Renal cortex interstitium (tissue), 11 donors: ENCODE data around the gene PKIB. TPM values are rescaled to one million over a fixed set of nuclear protein-coding genes. Genes with fewer than 3 reads are reported as not detected.

Experiments
- DNase-seq, 11 donors: peaks; one replicate each; pipeline ENCODE4 v3.0.0-alpha.2; 2013; ENCODE audit warnings: low read depth in 9 of 11, low spot score in 4 of 11; ENCODE audit errors: extremely low read depth in 1 of 11
- polyA plus RNA-seq, 3 donors: library from polyadenylated mRNA; unstranded; fragments of 120-200 nt; gene quantifications; one replicate each; pipeline ENCODE4 v1.2.1, GENCODE V29; 2013; ENCODE audit not compliant: insufficient read length in 3 of 3

Gene PKIB
- polyA plus RNA-seq, 3 donors, result 1.7 to 2.3 (median 2.3) TPM

- no peak for DNase-seq
Measured at GRCh38 chr6:122755901-122756300, 145.7 kb downstream of the PKIB start.

GRCh38 chr6:122758927-122759334 lies 148.7 kb downstream of the PKIB start:
- no peak for DNase-seq

GRCh38 chr6:122760330-122760729 lies 150.1 kb downstream of the PKIB start:
- DNase-seq, result no peak

GRCh38 chr6:122766256-122766655 lies 156.1 kb downstream of the PKIB start:
- DNase-seq, result no peak

- DNase-seq, result no peak
Measured at GRCh38 chr6:122770835-122771601, 160.8 kb downstream of the PKIB start.

- DNase-seq, result no peak
Measured at GRCh38 chr6:122772724-122773415, 162.7 kb downstream of the PKIB start.

Other genes with a start within 250 kb of the PKIB start
- gene HSF2, start 210.8 kb upstream of the PKIB start, polyA plus RNA-seq, result 10 to 100 TPM; 29.3 to 38.7 (median 32.8) TPM
- gene SERINC1, start 138.6 kb upstream of the PKIB start, polyA plus RNA-seq, result 100 to 1,000 TPM; 204 to 257 (median 209) TPM
- under 1 TPM in 2 of 3 donors, not detected in 1; 0.50 to 0.55 TPM for gene FABP7, start 169.3 kb downstream of the PKIB start, polyA plus RNA-seq
- gene SMPDL3A, start 178.9 kb downstream of the PKIB start, polyA plus RNA-seq, result 10 to 100 TPM; 13.0 to 14.7 (median 14.0) TPM